Stimulated activated CD8-positive, alpha-beta memory T cell treated with anti-CD3 and anti-CD28 coated beads, Interleukin-7, amount 100 ng/mL, for 1 hour (primary cell): ENCODE measurements around the gene RBFA.

ENCODE experiments used
- DNase-seq, 2 donors: peaks; one replicate each; pipeline ENCODE4 v3.0.0-alpha.2; 2020; ENCODE audit warnings: low read depth in 2 of 2

RBFA gene

GRCh38 chr18:80074697-80075096, 40.5 kb downstream of the RBFA start:
- DNase-seq = no peak

GRCh38 chr18:80075940-80076339, 41.7 kb downstream of the RBFA start:
- DNase-seq = no peak

- no peak for DNase-seq
Measured at GRCh38 chr18:80076379-80076778, 42.1 kb downstream of the RBFA start.

- no peak for DNase-seq
Measured at GRCh38 chr18:80077873-80078272, 43.6 kb downstream of the RBFA start.
